SW 1271 (cell line): ENCODE data around the gene MYH3.
"Not testable (repeated sequence)": the region's sequence is repeated elsewhere in the genome, so short reads cannot be mapped to it uniquely, and the experiment has no call there.

Experiments used
- DNase-seq, 2 experiments: peaks; one replicate each; lab custom pipeline; 2025; lab: John Stamatoyannopoulos, UW

MYH3 gene

DNA sequence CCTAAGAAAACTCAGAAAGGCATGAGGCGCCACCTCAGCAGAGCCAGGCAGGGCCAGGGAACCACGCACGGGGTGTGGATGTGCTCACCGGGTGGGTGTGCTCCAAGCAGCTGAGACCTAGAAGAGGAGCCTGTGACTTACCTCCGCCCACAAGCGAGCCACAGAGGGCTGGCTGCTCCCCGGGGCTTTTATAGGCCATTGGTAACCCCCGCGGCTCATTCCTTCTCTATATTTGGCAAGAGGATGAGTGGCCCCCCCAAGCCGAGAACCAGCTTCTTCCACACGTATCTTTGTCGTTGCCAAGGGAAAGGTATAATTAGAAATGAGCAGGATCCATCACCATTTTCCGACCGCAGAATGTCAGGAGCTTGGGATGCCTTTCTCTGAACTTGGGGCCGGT is at the start of gene MYH3:
Gene MYH3, minus strand, starts transcription at position 162 of the 400 bp plus-strand sequence. CDS start 2,245 bp downstream, outside the sequence.
- DNase-seq = no peak

- no peak for DNase-seq
Measured at GRCh38 chr17:10705727-10706126, 48.6 kb upstream of the MYH3 start.

DNA sequence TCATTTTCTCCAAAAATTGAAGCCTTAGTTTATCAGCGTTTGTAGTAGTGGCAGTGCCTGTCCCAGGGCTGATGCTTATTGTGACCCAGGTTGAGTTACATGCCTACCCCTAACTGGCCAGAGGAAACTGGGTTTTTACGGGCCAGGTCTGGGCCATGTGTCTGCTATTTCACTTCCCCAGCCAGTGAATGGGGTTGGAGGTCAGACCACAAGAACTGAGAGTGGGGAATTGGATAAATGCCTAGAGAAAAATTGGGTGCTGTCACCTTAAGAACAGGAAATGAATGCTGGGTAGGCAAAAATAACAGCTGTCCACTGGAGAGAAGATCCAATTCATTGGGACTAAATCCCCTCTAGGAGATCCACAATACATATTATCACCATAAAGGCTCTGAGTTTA is 45.5 kb upstream of the MYH3 start:
- DNase-seq = no peak

DNA sequence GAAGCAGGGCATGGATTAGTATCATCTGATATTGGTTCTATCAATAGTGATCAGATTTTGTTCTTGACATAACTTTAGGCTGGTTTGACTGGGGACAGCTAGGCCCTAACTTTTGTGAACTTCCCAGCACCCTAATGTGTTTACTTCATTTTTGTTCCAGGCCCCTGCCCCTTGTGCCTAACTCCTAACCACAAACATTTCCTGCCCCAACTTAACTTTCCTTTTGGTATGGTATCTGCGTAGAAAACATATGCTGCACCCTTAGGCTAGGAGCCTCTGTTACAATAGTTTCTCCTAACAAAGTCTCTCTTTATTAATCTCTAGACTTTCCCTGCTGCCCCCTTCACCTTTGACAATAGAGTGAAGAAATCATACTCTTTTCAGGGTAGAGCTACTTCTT is 42.7 kb upstream of the MYH3 start:
- DNase-seq = no peak

DNA sequence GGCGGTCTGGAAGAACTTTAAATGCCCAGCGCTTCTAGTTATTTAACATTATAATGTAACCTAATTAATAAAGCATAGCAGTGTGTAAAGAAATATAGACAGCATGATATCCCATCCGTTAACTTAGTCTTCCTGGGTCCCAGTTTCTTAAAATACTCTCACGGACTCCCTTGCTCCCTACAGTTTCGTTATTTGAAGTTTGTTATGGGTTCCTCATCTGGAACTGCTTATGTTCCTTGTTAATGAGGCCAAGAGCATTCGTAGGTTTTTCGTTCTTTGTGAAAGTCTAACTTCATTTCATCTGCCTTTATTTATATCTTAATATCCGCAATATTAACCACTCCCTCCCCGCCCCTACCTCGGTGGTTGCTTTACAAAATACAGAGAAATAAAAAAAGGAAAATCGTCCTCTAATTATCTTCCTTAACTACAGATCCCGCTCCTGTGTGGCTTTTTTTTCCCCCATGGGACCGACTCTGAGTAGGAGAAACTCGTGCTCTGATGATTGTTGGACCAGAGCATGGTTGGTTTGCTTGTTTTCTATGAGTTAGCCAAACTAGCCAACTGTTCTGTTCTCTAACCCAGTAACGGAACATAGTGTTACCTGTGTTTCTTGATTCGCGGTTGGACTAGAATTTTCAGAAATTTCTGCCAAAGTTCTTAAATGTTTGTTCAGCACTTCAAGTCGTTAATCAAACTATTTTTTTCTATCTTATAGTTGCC is 41.1 kb upstream of the MYH3 start:
- no peak for DNase-seq

DNA sequence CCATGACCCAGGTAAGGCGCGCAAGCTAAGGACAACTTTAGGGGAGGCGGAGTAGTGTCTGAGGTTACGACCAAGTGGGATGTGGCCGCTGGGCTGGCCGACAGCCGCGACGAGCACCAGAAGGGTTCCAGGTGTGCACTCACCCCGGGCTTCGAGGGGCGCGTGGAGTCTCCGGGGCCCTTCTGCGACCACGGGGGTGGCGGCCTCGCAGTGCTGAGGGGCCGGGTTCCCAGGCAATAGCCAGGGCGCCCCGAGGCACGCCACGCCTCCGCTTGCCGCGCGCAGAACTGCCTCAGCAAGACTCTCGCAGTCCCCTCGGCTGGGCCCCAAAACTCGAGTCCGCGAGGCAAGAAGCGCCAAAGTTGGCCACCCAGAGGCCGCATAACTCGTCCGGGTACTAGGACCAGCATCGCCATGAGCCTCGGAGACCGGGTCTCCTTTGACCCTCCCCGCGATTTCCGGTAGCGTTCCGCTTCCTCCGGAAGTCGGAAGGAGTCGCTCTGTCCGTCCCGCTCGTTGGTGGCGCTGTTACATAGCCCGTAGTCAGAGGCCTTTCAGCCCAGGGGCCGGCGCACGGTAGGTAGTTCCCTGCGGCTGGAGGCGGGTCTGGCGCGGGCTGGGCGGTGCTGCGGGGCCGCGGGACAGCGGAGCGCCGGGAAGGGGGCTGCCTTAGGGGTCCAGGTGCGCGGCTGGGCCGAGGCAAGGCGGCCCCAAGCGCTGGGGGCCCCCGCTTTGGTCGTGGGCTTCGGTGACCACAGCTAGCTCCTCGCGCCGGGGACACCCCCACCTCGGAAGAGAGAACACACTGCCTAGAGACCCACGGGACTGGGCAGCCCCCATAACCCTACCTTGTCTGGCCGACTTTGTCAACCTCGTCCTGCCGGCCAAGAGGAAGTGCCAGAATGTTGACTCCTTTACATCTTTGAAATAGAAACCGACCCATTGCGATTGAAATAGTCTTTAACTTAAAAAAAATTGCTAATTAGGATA is 40.3 kb upstream of the MYH3 start, which contains the start of the genes ADPRM and SCO1:
Gene ADPRM, plus strand, starts transcription at position 503 of the 990 bp plus-strand sequence. CDS start 7,333 bp downstream, outside the sequence.
Gene SCO1, minus strand, starts transcription at position 442 of the 990 bp plus-strand sequence. Its CDS starts 26 bp downstream, at position 416.
- peak; percentile 81 to 90 for DNase-seq

DNA sequence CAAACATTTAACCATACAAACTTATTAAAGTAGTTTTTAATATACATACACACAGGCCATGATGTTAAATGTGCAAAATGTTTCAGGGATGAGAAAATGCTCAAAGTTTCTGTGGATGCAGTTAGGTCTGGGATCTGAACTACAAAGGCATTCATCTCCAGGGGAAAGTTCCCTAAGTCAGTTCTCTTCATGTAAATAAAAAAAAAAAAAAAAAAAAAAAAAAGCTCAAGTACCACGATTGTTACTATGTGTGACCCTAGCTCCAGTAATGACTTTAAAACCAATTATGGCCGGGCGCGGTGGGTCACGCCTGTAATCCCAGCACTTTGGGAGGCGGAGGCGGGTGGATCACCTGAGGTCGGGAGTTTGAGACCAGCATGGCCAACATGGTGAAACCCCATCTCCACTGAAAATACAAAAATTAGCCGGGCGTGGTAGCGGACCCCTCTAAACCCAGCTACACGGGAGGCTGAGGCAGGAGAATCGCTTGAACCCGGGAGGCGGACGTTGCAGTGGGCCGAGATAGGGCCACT is 38.8 kb upstream of the MYH3 start:
- DNase-seq = not testable (repeated sequence)

DNA sequence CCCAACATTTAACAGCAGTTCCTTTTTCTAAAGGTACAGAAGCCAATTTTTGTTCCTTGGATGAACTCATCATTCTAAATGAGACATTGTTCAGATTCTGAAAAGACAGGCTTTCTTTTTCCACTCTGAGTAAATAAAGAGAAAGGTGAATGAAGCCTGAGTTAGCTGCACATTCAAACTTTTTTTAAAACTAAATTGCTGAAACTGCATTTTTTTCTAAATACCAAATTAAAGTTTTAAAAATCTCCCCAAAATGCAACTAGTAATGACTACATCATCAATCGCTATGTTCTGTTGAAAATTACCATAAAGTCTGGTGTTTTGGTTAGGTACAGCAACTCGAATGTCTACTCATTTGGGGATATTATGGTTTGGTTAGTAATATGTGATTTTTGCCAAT is 30.4 kb upstream of the MYH3 start:
- DNase-seq = no peak

- DNase-seq = peak in 1 of 2 experiments; percentile 21
Measured at GRCh38 chr17:10683853-10684252, 26.7 kb upstream of the MYH3 start.

GRCh38 chr17:10681866-10682446 is 24.8 kb upstream of the MYH3 start:
- no peak for DNase-seq

DNA sequence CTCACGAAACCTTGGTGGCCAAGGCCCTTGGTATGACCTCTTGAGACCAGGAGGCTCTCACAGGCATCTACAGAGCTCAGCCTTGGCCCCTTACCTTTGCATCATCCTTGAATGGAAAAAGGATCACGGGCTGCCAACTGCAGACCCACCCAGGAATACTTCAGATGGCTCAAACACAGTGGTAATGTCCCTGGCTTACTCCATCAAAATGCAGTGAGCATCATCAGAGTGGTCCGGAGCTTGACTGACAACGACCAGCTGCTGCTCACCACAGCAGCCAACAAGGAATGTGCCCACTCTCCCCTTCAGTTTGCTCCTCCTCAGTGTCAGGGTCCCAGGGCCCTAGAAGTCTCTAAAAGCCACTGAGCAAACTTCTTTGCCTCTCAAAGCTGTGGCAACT is 17.6 kb upstream of the MYH3 start:
- DNase-seq = no peak

DNA sequence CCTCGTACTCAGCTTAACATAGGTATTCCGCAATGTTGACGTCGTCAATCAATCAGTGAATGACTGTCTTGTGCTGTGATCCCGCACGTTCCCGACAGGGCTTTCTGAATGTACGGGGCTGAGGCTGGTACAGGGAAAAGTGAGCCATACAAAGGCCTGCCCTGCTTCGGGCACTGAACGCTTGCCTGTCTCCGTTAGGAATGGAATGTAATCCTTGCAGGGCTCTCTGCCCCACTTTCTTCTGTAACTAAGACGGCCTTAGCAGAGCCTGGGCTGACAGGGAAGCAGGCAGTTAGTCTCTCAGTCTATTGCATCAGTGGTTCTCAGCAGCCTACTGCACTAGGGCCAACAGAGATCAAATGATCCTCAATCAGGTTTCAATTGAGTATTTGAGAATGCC is 16.2 kb upstream of the MYH3 start:
- no peak for DNase-seq

DNA sequence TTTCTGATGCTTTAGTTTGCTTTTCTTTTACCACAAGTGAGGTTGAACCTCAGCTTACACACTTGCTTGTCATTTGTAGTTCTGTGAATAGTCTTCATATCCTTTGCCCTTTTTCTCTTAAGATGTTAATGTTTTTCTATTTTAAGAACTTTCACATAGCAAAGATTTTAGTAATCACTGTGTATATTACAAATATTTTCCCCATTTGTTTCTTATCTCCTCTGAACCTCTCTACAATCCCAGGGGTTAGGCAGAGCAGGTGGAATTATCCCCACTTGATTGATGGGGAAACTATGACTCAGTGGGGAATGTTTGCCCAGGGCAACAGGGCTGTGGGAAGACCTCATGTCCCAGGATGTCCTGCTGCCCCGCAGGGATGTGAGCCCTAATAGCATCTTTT is 11.7 kb upstream of the MYH3 start:
- DNase-seq = peak in 1 of 2 experiments; percentile 9

DNA sequence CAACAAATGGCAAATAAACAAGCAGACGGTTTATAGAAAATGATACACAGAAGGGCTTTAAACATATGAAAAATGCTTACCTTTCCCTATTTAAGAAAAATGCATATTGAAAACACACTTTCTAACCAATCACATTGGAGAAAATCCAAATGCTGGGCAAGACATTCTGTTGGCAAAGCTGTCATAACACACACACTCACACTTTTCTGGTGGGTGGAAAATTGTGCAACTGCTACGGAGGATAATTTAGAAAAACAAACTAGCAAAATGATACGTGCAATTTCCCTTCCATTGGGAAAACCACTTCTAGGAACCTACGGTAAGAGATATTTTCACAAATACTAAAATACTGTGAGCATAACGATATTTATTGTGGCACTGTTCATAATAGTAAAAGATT is 9.8 kb upstream of the MYH3 start:
- DNase-seq = no peak

GRCh38 chr17:10664571-10664970 is 7.5 kb upstream of the MYH3 start:
- no peak for DNase-seq

DNA sequence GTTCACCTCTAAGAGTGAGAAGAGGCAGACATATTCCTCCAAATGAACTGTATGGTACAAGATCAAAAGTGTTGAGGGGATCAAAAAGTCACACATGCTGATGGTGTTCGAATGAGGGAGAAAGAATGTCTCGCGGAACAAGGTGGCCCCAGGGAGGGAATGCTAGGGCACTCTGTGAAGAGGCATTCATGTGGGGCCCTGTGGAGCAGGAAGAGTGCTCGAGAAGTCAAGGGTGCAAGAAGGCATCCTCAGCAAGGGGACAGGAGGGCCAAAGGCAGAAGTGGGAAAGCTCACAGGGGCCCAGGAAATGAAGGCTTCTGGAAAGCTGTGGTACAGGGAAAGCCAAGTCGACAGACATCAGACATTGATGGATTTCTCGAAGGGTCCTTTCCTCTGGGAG is 6.1 kb upstream of the MYH3 start:
- no peak for DNase-seq

- DNase-seq = no peak
Measured at GRCh38 chr17:10661437-10661836, 4.3 kb upstream of the MYH3 start.

- DNase-seq = no peak
Measured at GRCh38 chr17:10657879-10658278, 770 bp upstream of the MYH3 start.

- no peak for DNase-seq
Measured at GRCh38 chr17:10653987-10654386, 3.1 kb downstream of the MYH3 start.

DNA sequence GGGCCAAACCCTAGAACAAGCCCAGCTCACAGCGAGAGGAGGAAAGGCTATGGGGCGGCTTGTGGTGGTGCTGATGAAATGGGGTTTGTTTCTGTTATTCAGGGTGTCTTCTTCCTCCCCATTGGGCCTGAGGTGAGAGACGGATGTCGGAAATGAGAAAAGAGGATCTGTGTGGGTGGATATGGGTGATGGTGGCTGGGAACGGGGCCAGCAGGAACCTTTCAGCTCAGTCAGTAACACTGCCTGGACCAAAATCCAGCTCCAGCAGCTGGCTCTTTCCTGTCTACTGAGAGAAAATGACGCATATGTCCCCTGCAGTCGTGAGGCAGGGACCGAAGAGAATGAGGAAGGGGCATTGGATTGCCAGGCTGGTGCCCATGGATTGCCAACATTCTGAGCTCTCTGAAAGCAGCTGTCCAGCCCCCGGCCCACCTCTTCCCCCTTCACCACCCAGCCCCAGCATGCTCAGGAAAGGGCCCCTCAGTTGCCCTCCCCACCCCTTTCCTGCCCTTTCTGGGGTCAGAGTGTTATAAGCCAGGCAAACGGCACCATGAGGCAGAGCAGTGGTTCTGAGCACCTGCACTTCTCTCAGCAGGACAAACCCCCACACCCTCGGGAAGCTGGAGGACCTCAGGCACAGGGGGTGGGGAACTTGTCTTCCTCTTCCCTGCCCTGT is 4.0 kb downstream of the MYH3 start:
- DNase-seq = no peak

DNA sequence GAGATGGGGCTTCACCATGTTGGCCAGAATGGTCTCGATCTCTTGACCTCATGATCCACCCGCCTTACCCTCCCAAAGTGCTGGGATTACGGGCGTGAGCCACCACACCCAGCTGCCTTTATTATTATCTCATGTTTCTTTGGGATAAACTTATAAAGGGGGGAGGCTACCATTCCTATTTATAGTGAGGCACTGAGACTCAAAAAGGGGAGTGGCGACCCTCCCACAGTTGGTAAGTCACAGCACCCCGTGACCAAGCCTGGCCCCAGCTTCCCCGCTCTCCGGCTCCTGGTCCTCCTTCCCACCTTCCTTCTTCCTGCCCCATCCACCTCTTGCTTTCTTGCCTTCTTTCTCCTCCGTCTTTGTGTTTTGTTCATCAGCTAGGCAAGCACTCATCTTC is 5.2 kb downstream of the MYH3 start:
- no peak for DNase-seq

- DNase-seq = no peak
Measured at GRCh38 chr17:10649602-10650001, 7.5 kb downstream of the MYH3 start.
